H1 (cell line): ENCODE measurements around the gene VWA2.

Source experiments
- CTCF ChIP-seq, 3 experiments: IDR thresholded peaks; 1 replicate in 2 of 3; 2 replicates in 1 of 3; pipeline versions ENCODE4 v1.5.1 to v1.6.1; 2011; ENCODE audit warnings: low read length in 3 of 3, mild to moderate bottlenecking in 3 of 3, inconsistent platforms in 2 of 3, low read depth in 1 of 3, moderate library complexity in 1 of 3; ENCODE audit not compliant: insufficient read depth in 1 of 3; ENCODE audit errors: control extremely low read depth in 1 of 3
- POLR2A ChIP-seq, 2 experiments: IDR thresholded peaks; 1 replicate in 1 of 2; 2 replicates in 1 of 2; pipeline ENCODE4 v1.6.1; 2011; ENCODE audit warnings: low read depth in 2 of 2, low read length in 2 of 2, mild to moderate bottlenecking in 2 of 2; ENCODE audit errors: control extremely low read depth in 1 of 2
- POLR2AphosphoS5 ChIP-seq: IDR thresholded peaks from 2 replicates; pipeline ENCODE4 v1.6.1; 2011; ENCODE audit warnings: low read depth, low read length

GRCh38 chr10:114300036-114300645 lies 61.1 kb downstream of the VWA2 start:
- TF ChIP-seq CTCF (IDR thresholded peaks at IDR 0.05; ENCODE audit: control extremely low read depth in 1 of 3, insufficient read depth in 1 of 3, low read depth in 1 of 3, low read length in 3 of 3), result no peak
- TF ChIP-seq POLR2A (IDR thresholded peaks at IDR 0.05; ENCODE audit: control extremely low read depth in 1 of 2, low read depth in 2 of 2, low read length in 2 of 2), result no peak
- no peak for TF ChIP-seq POLR2AphosphoS5
